GM12892 (cell line): Measurements from ENCODE around the gene ARSB.

ENCODE experiments used
- POLR2A ChIP-seq: IDR thresholded peaks from 2 replicates; pipeline ENCODE4 v1.6.1; 2011; ENCODE audit warnings: low read depth, low read length, control low read depth
- POLR2AphosphoS5 ChIP-seq: IDR thresholded peaks from 2 replicates; pipeline ENCODE4 v1.6.1; 2011; ENCODE audit warnings: low read depth, low read length, control low read depth
- TAF1 ChIP-seq: IDR thresholded peaks from 2 replicates; pipeline ENCODE4 v1.6.1; 2011; ENCODE audit warnings: low read depth, mild to moderate bottlenecking, control low read depth, low read length, borderline replicate concordance

DNA sequence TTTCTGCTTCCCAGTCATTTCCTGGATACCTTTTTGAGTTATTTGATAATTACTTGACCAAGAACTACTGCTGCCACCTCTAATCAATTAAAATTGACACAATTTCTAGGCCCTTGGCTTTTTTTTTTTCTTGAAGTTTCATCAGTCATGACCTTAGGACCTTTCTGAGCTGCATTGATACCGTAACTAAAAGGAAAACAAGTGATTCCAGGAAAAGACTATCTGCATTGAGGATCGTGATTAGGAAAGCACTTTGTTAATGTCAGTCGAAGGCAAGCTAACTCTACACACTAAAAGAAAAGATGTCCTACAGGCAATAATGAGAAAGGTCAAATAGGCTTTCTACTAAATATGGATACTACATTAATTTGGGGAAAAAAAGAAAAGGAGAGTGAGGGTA, 69.9 kb downstream of the ARSB start:
- TF ChIP-seq POLR2AphosphoS5: no peak
- TF ChIP-seq POLR2A: no peak
- TF ChIP-seq TAF1: no peak
